ENCODE measurements around the gene ABCA5. TPM values are rescaled to one million over a fixed set of nuclear protein-coding genes. Genes with fewer than 3 reads are reported as not detected.

Gene ABCA5
- total and polyA plus RNA-seq, 10 of the 15 experiments (the other 5 are each of a cell fraction or from before 2014, with no cell fraction given) = 11.8 to 31.1 (median 18.1) TPM

- intact Hi-C loops (cut with micrococcal nuclease; ENCODE audit: unreplicated experiment) = no loop called here
- ChIA-PET CTCF (no interaction called here), POLR2A (interaction anchor here (1.7 kb wide), 1 partner anchor 12 kb away, joined by 6 read pairs; the partner anchor contains the start of gene ABCA5), RAD21 (ENCODE audit: unreplicated experiment) (no interaction called here), SMC1A (ENCODE audit: uncharacterized antibody, unreplicated experiment) (interaction anchor here (0.5 to 4.5 kb wide), 4 partner anchors 11 to 450 kb away, joined by 3 to 24 read pairs (median 3); partner anchors contain the start of gene ABCA5)
- Histone ChIP-seq H3K36me3 (ENCODE audit: control insufficient read depth in 2 of 2, insufficient read depth in 2 of 2, low read length in 1 of 2) (peaks cover 2 to 3% of the 10 kb centered on the region in 2 experiments; a peak in 2 of 4 replicates), H3K9ac (ENCODE audit: control insufficient read depth, insufficient read depth, low read length) (no peak overlapping the region), H4K20me1 (ENCODE audit: control insufficient read depth, insufficient read depth) (no peaks in the 10 kb centered on the region), H3K27ac (ENCODE audit: control insufficient read depth, insufficient read depth) (no peak overlapping the region), H3K79me2 (ENCODE audit: control insufficient read depth, insufficient read depth, low read length) (peaks cover 5% of the 10 kb centered on the region), H3K4me1 (ENCODE audit: control insufficient read depth, insufficient read depth, low read length) (no peaks in the 10 kb centered on the region), H3K4me3 (no peak overlapping the region), H2AFZ (ENCODE audit: control insufficient read depth, low read depth, low read length) (no peak overlapping the region), H3K27me3 (replicated peaks in 1 of 2; ENCODE audit: control insufficient read depth in 2 of 2, insufficient read depth in 2 of 2, low read length in 1 of 2) (no peaks in the 10 kb centered on the region), H3K9me3 (replicated peaks; ENCODE audit: control insufficient read depth, insufficient read depth, low read length) (no peaks in the 10 kb centered on the region; the same call in 2 of the 3 replicates), H3K4me2 (ENCODE audit: control insufficient read depth, insufficient read depth) (no peak overlapping the region)
- DNase-seq (ENCODE audit: low read depth, low spot score) = no peak
- in situ Hi-C loops (cut with MboI) = no loop called here
- no TSS peak for BruUV-seq (replicated peaks)
- ATAC-seq = no peak
- FAIRE-seq = no peak
- TF ChIP-seq GABPA (IDR thresholded peaks at IDR 0.05; ENCODE audit: low read depth) = no peak
- no peak for TF ChIP-seq ZNF207 (IDR thresholded peaks at IDR 0.05; ENCODE audit: borderline replicate concordance)
- TF ChIP-seq SUZ12 (IDR thresholded peaks at IDR 0.05; ENCODE audit: unreplicated experiment) = no peak
- no peak for TF ChIP-seq RBBP5 (conservative IDR thresholded peaks at IDR 0.05)
- TF ChIP-seq RFX5 (IDR thresholded peaks at IDR 0.05; ENCODE audit: low read depth, low read length) = no peak
- TF ChIP-seq IRF3 (IDR thresholded peaks at IDR 0.05) = no peak
- TF ChIP-seq BCLAF1 (IDR thresholded peaks at IDR 0.05) = no peak
- WGBS (ENCODE audit: insufficient coverage, insufficient replicate concordance, low lambda C conversion rate, missing lambda C conversion rate) = over 99% methylated on average over 6 of the region's 6 CpGs
Measured at GRCh38 chr17:69314246-69315065, 12.5 kb downstream of the ABCA5 start.

Data from GM12878 (cell line).